Effector CD4-positive, alpha-beta T cell (primary cell): ENCODE data around the gene MDP1.
A peak's percentile ranks its signal among the peaks of the same experiment; 100 is the strongest.

Experiments
- DNase-seq: peaks from one replicate; pipeline ENCODE4 v3.0.0-alpha.2; 2020

The MDP1 gene

GRCh38 chr14:24179961-24180796 is 35.7 kb downstream of the MDP1 start:
- no peak for DNase-seq

- no peak for DNase-seq
Measured at GRCh38 chr14:24179294-24179960, 36.4 kb downstream of the MDP1 start.

GRCh38 chr14:24178399-24179178 is 37.3 kb downstream of the MDP1 start:
- no peak for DNase-seq

- DNase-seq = no peak
Measured at GRCh38 chr14:24177891-24178290, 38.0 kb downstream of the MDP1 start.

- DNase-seq = no peak
Measured at GRCh38 chr14:24177041-24177825, 38.6 kb downstream of the MDP1 start.

GRCh38 chr14:24176599-24176998 is 39.3 kb downstream of the MDP1 start:
- DNase-seq = no peak

- DNase-seq = no peak
Measured at GRCh38 chr14:24172871-24173281, 43.0 kb downstream of the MDP1 start.

GRCh38 chr14:24172261-24172860 is 43.5 kb downstream of the MDP1 start:
- DNase-seq = no peak

- peak; percentile 63 for DNase-seq
Measured at GRCh38 chr14:24171422-24172260, 44.2 kb downstream of the MDP1 start, which contains the start of gene REC8. TSS of gene REC8 (plus strand) at chr14:24172080. CDS start at chr14:24172553, 473 bp downstream.

- no peak for DNase-seq
Measured at GRCh38 chr14:24167469-24168114, 48.3 kb downstream of the MDP1 start.

GRCh38 chr14:24165785-24166184 is 50.1 kb downstream of the MDP1 start:
- DNase-seq = no peak

- no peak for DNase-seq
Measured at GRCh38 chr14:24164518-24164991, 51.3 kb downstream of the MDP1 start.
